ENCODE data around the gene COL21A1. TPM values are rescaled to one million over a fixed set of nuclear protein-coding genes. Genes with fewer than 3 reads are reported as not detected.

Gene COL21A1
- total RNA-seq, 1 experiment from 2014 or later, result 1.8 TPM

- Histone ChIP-seq H3K9ac (ENCODE audit: extremely low read depth, insufficient read length, low read length) (no peak overlapping the region), H4K20me1 (ENCODE audit: control insufficient read depth, insufficient read depth, insufficient read length) (no peaks in the 10 kb centered on the region), H4K5ac (ENCODE audit: insufficient read length, low read depth, low read length) (no peak overlapping the region), H2BK12ac (ENCODE audit: insufficient read length, low read depth, low read length) (no peak overlapping the region), H3K4me2 (ENCODE audit: insufficient read depth, insufficient read length, low read length) (no peak overlapping the region), H2AK5ac (ENCODE audit: insufficient read length, low read length) (no peak overlapping the region), H3K18ac (ENCODE audit: insufficient read length, low read depth, low read length) (no peak overlapping the region), H2BK20ac (ENCODE audit: low read depth, low read length, poor library complexity, severe bottlenecking) (no peak overlapping the region), H3K23me2 (ENCODE audit: insufficient read length, low read depth, low read length, poor library complexity, severe bottlenecking) (no peaks in the 10 kb centered on the region), H3K23ac (ENCODE audit: insufficient read length, low read depth, low read length) (no peak overlapping the region), H2BK120ac (ENCODE audit: low read depth, low read length, poor library complexity, severe bottlenecking) (no peak overlapping the region), H4K91ac (ENCODE audit: insufficient read length, low read depth, low read length) (no peak overlapping the region), H4K8ac (replicated peaks; ENCODE audit: insufficient read length, low read depth, low read length) (no peak overlapping the region), H3K27ac (ENCODE audit: insufficient read length, low read depth, low read length) (no peak overlapping the region), H2AFZ (ENCODE audit: low read length) (no peak overlapping the region), H3K9me3 (ENCODE audit: control insufficient read depth, low read depth, low read length) (no peaks in the 10 kb centered on the region), H3K79me2 (ENCODE audit: insufficient read depth, low read length) (no peaks in the 10 kb centered on the region), H3K4me1 (ENCODE audit: insufficient read depth, low read length) (no peaks in the 10 kb centered on the region), H2BK5ac (ENCODE audit: insufficient read length, low read length) (no peak overlapping the region), H3K79me1 (ENCODE audit: insufficient read depth, low read depth, low read length, poor library complexity, severe bottlenecking) (no peaks in the 10 kb centered on the region), H3K4ac (ENCODE audit: low read depth, low read length) (no peak overlapping the region), H3K14ac (ENCODE audit: insufficient read depth, low read length) (no peak overlapping the region), H3K56ac (ENCODE audit: insufficient read length, low read depth, low read length) (no peak overlapping the region), H2BK15ac (ENCODE audit: low read depth, low read length) (no peak overlapping the region), H3T11ph (ENCODE audit: low read length) (no peak overlapping the region), H3K27me3 (ENCODE audit: insufficient read depth, low read length) (no peaks in the 10 kb centered on the region)
- H3K4me3 Mint-ChIP-seq, result no peak overlapping the region
- TF ChIP-seq CTCF (conservative IDR thresholded peaks at IDR 0.05), result no peak
- H3K4me1 Mint-ChIP-seq, result no peaks in the 10 kb centered on the region
- H3K27me3 Mint-ChIP-seq (ENCODE audit: low read depth), result no peaks in the 10 kb centered on the region
- H3K36me3 Mint-ChIP-seq (ENCODE audit: insufficient read depth in 1 of 3, low read depth in 3 of 3), result 0 out of 7 replicates have a peak, but pooled peaks cover 0 to 4% (median 0%) of the 10 kb centered on the region in 3 experiments
- no peak overlapping the region for H3K27ac Mint-ChIP-seq
- no CpG with 5 or more reads among the region's 1 CpG for WGBS (ENCODE audit: extremely low coverage, insufficient read length, low lambda C conversion rate)
- peaks cover 0 to 4% of the 10 kb centered on the region in 2 experiments; a peak in 1 of 5 replicates for H3K9me3 Mint-ChIP-seq
- no peak for DNase-seq
These were observed 141.1 kb downstream of the COL21A1 start for GRCh38 chr6:56106231-56106630.
